Body of pancreas (tissue), 4 donors: ENCODE data around the gene CD55.

Experiments
- POLR2A ChIP-seq, 3 donors: fragments of 450-650 bp; IDR thresholded peaks; one replicate each; pipeline ENCODE4 v1.6.1; 2016; ENCODE audit warnings: antibody characterized with exemption in 3 of 3, mild to moderate bottlenecking in 2 of 3
- TF ChIP-seq, protein P1 (sequence below), 7 experiments: fragments of 450-650 bp in 4 of 7; fragments of 200-600 bp in 3 of 7; sonication (generic) in 3 of 7; IDR thresholded peaks; one replicate each; pipeline ENCODE4 v1.5.1; 2016 to 2019; ENCODE audit warnings: antibody characterized with exemption in 7 of 7

DNA sequence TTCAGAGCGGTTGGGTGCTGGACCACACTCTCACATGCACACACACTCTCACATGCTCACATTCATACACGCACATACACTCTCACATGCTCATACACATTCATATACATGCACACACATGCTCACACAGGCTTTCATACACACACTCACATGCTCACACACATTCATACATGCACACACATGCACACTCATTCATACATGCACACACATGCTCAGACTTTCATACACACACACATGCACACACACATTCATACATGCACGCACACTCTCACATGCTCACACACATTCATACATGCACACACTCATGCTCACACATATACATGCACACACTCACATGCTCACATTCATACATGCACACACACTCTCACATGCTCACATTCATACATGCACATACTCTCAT, 6.0 kb upstream of the CD55 start:
- no peak for TF ChIP-seq POLR2A (IDR thresholded peaks at IDR 0.05)
- TF ChIP-seq, protein P1, sequence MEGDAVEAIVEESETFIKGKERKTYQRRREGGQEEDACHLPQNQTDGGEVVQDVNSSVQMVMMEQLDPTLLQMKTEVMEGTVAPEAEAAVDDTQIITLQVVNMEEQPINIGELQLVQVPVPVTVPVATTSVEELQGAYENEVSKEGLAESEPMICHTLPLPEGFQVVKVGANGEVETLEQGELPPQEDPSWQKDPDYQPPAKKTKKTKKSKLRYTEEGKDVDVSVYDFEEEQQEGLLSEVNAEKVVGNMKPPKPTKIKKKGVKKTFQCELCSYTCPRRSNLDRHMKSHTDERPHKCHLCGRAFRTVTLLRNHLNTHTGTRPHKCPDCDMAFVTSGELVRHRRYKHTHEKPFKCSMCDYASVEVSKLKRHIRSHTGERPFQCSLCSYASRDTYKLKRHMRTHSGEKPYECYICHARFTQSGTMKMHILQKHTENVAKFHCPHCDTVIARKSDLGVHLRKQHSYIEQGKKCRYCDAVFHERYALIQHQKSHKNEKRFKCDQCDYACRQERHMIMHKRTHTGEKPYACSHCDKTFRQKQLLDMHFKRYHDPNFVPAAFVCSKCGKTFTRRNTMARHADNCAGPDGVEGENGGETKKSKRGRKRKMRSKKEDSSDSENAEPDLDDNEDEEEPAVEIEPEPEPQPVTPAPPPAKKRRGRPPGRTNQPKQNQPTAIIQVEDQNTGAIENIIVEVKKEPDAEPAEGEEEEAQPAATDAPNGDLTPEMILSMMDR (IDR thresholded peaks at IDR 0.05) = no peak
